Stomach (tissue), 9 donors: ENCODE data around the gene RNF26. TPM values are rescaled to one million over a fixed set of nuclear protein-coding genes. Genes with fewer than 3 reads are reported as not detected.

Experiments used
- DNase-seq, 2 donors: peaks; one replicate each; pipeline versions ENCODE4 v3.0.0 to v3.0.0-alpha.2; 2013 to 2019
- H3K27ac ChIP-seq, 5 donors: fragments of 200-600 bp in 4 of 5; sonication (generic) in 4 of 5; one replicate each; pipeline ENCODE4 v1.5.1; 2013 to 2019; ENCODE audit warnings: mild to moderate bottlenecking in 1 of 5, moderate library complexity in 1 of 5
- H3K27me3 ChIP-seq, 3 donors: fragments of 200-600 bp; sonication (generic); one replicate each; pipeline ENCODE4 v1.5.1; 2017 to 2019; ENCODE audit warnings: mixed run types in 1 of 3
- H3K36me3 ChIP-seq, 4 donors: fragments of 200-600 bp; sonication (generic); 1 replicate in 3 of 4; 2 replicates in 1 of 4; pipeline ENCODE4 v1.5.1; 2016 to 2019
- H3K4me1 ChIP-seq, 4 donors: fragments of 200-600 bp; sonication (generic); one replicate each; pipeline ENCODE4 v1.5.1; 2016 to 2019
- H3K4me3 ChIP-seq, 4 donors: fragments of 200-600 bp; sonication (generic) in 3 of 4; one replicate each; pipeline ENCODE4 v1.5.1; 2016 to 2019; ENCODE audit warnings: mild to moderate bottlenecking in 1 of 4
- H3K9me3 ChIP-seq, 4 donors: fragments of 200-600 bp; sonication (generic); one replicate each; pipeline ENCODE4 v1.5.1; 2016 to 2019
- CTCF ChIP-seq, 7 experiments: fragments of 450-650 bp in 4 of 7; fragments of 200-600 bp in 3 of 7; sonication (generic) in 3 of 7; IDR thresholded peaks; one replicate each; pipeline ENCODE4 v1.5.1; 2016 to 2019; ENCODE audit warnings: antibody characterized with exemption in 7 of 7, control low read depth in 2 of 7, mild to moderate bottlenecking in 1 of 7
- EP300 ChIP-seq: sonication (generic); formaldehyde crosslinking; IDR thresholded peaks from one replicate; pipeline ENCODE4 v1.6.1; 2017; ENCODE audit warnings: antibody characterized with exemption
- POLR2A ChIP-seq, 4 donors: fragments of 450-650 bp; IDR thresholded peaks; one replicate each; pipeline ENCODE4 v1.6.1; 2016; ENCODE audit warnings: antibody characterized with exemption in 4 of 4, control low read depth in 2 of 4, mild to moderate bottlenecking in 1 of 4, moderate library complexity in 1 of 4
- POLR2AphosphoS5 ChIP-seq, 3 donors: sonication (generic); formaldehyde crosslinking; IDR thresholded peaks; one replicate each; pipeline ENCODE4 v1.6.1; 2016; ENCODE audit warnings: antibody characterized with exemption in 3 of 3
- WGBS, 5 donors: extraction: QIAGEN DNeasy Blood & Tissue Kit in 3 of 5; methylation state at CpG; one replicate each; pipeline versions ENCODE4 v1.1.5 to v1.1.7; 2013 to 2018; 5-methylcytosine and 5-hydroxymethylcytosine counted together
- intact Hi-C: fragments of 100-400 bp; cut with DNase I; formaldehyde crosslinking; loops from one replicate; pipeline ENCODE4 v1.15.1; 2023; ENCODE audit warnings: low total_unique reads
- polyA plus RNA-seq, 3 donors: library from polyadenylated mRNA; stranded (reverse); fragments of 200-250 nt; gene quantifications; one replicate each; pipeline ENCODE4 v1.2.3, GENCODE V29; 2013
- total RNA-seq, 5 donors: library from RNA; depleted of rRNA; stranded (reverse); fragments of >200 nt; gene quantifications; one replicate each; pipeline versions ENCODE4 v1.1.0 to v1.2.3, GENCODE V29; 2014 to 2016
- donor health status: healthy with polysubstance abuse.
- donor health status: Bipolar disorder and iron deficiency.
- donor health status: healthy.

RNF26 gene
- total and polyA plus RNA-seq, 8 donors: 1.3 to 45.8 (median 10.3) TPM; not detected in 1

- whole genome bisulfite sequencing, 5 donors: 63 to 78% (median 66%) methylated on average over 21 to 22 of the region's 22 CpGs
- H3K9me3 ChIP-seq: no peaks in the 10 kb centered on the region
- TF ChIP-seq POLR2A (IDR thresholded peaks at IDR 0.05): peak in 1 of 4 donors; percentile 10
- no peak for TF ChIP-seq CTCF (IDR thresholded peaks at IDR 0.05)
- peak; percentile 76 to 81 (median 79) for TF ChIP-seq POLR2AphosphoS5 (IDR thresholded peaks at IDR 0.05)
- TF ChIP-seq EP300: no peak
- peaks cover 56 to 96% (median 81%) of the 10 kb centered on the region in 4 donors for H3K4me1 ChIP-seq
- intact Hi-C loops: no loop called here
- H3K36me3 ChIP-seq: peaks cover 0 to 12% (median 5%) of the 10 kb centered on the region in 4 donors
- peak in 1 of 2 donors; percentile 85 for DNase-seq
- peaks cover 0 to 74% (median 48%) of the 10 kb centered on the region in 3 donors for H3K27me3 ChIP-seq
- no peak overlapping the region for H3K4me3 ChIP-seq
- H3K27ac ChIP-seq: peak overlapping the region; percentile 18 to 95 (median 91)
These were observed 15.8 kb upstream of the RNF26 start for GRCh38 chr11:119318240-119319135.

GRCh38 chr11:119319136-119319699 is 15.1 kb upstream of the RNF26 start:
- WGBS, 5 donors: 82 to 87% (median 83%) methylated on average over 7 to 8 of the region's 8 CpGs
- peaks cover 0 to 6% (median 3%) of the 10 kb centered on the region in 4 donors for H3K36me3 ChIP-seq
- peaks cover 56 to 91% (median 79%) of the 10 kb centered on the region in 4 donors for H3K4me1 ChIP-seq
- H3K27ac ChIP-seq: peak overlapping the region; percentile 8 to 95 (median 91)
- peaks cover 0 to 71% (median 48%) of the 10 kb centered on the region in 3 donors for H3K27me3 ChIP-seq
- no peak for DNase-seq
- intact Hi-C loops: no loop called here
- H3K4me3 ChIP-seq: no peak overlapping the region
- no peaks in the 10 kb centered on the region for H3K9me3 ChIP-seq
- no peak for TF ChIP-seq CTCF (IDR thresholded peaks at IDR 0.05)

- no peak overlapping the region for H3K4me3 ChIP-seq
These were observed 14.6 kb upstream of the RNF26 start for GRCh38 chr11:119319700-119320239.

More at GRCh38 chr11:119319700-119320239, 14.6 kb upstream of the RNF26 start:
- H3K4me1 ChIP-seq: peaks cover 54 to 85% (median 76%) of the 10 kb centered on the region in 4 donors
- H3K27me3 ChIP-seq: peaks cover 0 to 66% (median 44%) of the 10 kb centered on the region in 3 donors
- H3K36me3 ChIP-seq: peaks cover 0 to under 1% (median 0%) of the 10 kb centered on the region in 4 donors
- DNase-seq: peak in 1 of 2 donors; percentile 74
- H3K9me3 ChIP-seq: no peaks in the 10 kb centered on the region
- 38 to 47% (median 43%) methylated on average over 11 of the region's 11 CpGs for WGBS, 5 donors
- intact Hi-C loops: no loop called here
- peak overlapping the region; percentile 8 to 95 (median 91) for H3K27ac ChIP-seq
- TF ChIP-seq EP300 (no peak), POLR2A (IDR thresholded peaks at IDR 0.05) (no peak), CTCF (IDR thresholded peaks at IDR 0.05) (no peak), POLR2AphosphoS5 (IDR thresholded peaks at IDR 0.05) (no peak)
